Keratinocyte (primary cell): Measurements from ENCODE around the gene EGLN1. TPM values are rescaled to one million over a fixed set of nuclear protein-coding genes. Genes with fewer than 3 reads are reported as not detected.

Source experiments
- DNase-seq: peaks from one replicate; pipeline ENCODE4 v3.0.0-alpha.2; 2011; ENCODE audit warnings: low read depth, missing footprints, low spot score
- FAIRE-seq: peaks from 2 replicates; lab custom pipeline; 2011; peaks lifted over from hg19 to GRCh38; lab: Jason Lieb, UNC
- H2AFZ ChIP-seq: 2 replicates; pipeline ENCODE4 v1.6.0; 2012; ENCODE audit warnings: low read length, control low read depth, inconsistent platforms; ENCODE audit not compliant: control insufficient read depth
- H3K27ac ChIP-seq: 2 replicates; pipeline ENCODE4 v1.5.1; 2011; ENCODE audit warnings: low read length; ENCODE audit not compliant: control insufficient read depth, insufficient read depth
- H3K27me3 ChIP-seq: 3 replicates; pipeline ENCODE4 v1.6.0; 2011; ENCODE audit warnings: low read length; ENCODE audit not compliant: control insufficient read depth, insufficient read depth; ENCODE audit errors: extremely low read depth
- H3K36me3 ChIP-seq, 2 experiments: 2 replicates in 1 of 2; 3 replicates in 1 of 2; pipeline ENCODE4 v1.5.1; 2011; ENCODE audit warnings: low read length in 2 of 2, mild to moderate bottlenecking in 1 of 2; ENCODE audit not compliant: control insufficient read depth in 2 of 2, insufficient read depth in 2 of 2; ENCODE audit errors: extremely low read depth in 1 of 2
- H3K4me1 ChIP-seq: 3 replicates; pipeline ENCODE4 v1.5.1; 2011; ENCODE audit warnings: low read length; ENCODE audit not compliant: control insufficient read depth, insufficient read depth; ENCODE audit errors: extremely low read depth
- H3K4me2 ChIP-seq: 3 replicates; pipeline ENCODE4 v1.6.0; 2011; ENCODE audit warnings: low read depth, low read length; ENCODE audit not compliant: control insufficient read depth, insufficient read depth; ENCODE audit errors: extremely low read depth
- H3K4me3 ChIP-seq, 3 experiments: fragments of 200-600 bp in 1 of 3; sonication (generic) in 1 of 3; 2 replicates in 2 of 3; 3 replicates in 1 of 3; pipeline ENCODE4 v1.5.1; 2011 to 2016; ENCODE audit warnings: low read length in 3 of 3, mild to moderate bottlenecking in 3 of 3, control low read depth in 2 of 3, inconsistent platforms in 1 of 3, low read depth in 1 of 3, mixed read lengths in 1 of 3, mixed run types in 1 of 3, moderate library complexity in 1 of 3; ENCODE audit not compliant: control insufficient read depth in 2 of 3, insufficient read depth in 2 of 3; ENCODE audit errors: extremely low read depth in 1 of 3
- H3K79me2 ChIP-seq: 2 replicates; pipeline ENCODE4 v1.6.0; 2012; ENCODE audit warnings: low read length; ENCODE audit not compliant: control insufficient read depth, insufficient read depth
- H3K9ac ChIP-seq: 3 replicates; pipeline ENCODE4 v1.6.0; 2011; ENCODE audit warnings: low read length; ENCODE audit not compliant: control insufficient read depth, insufficient read depth; ENCODE audit errors: extremely low read depth
- H3K9me1 ChIP-seq: 3 replicates; pipeline ENCODE4 v1.6.0; 2011; ENCODE audit warnings: low read length; ENCODE audit not compliant: control insufficient read depth, insufficient read depth; ENCODE audit errors: extremely low read depth
- H3K9me3 ChIP-seq: 2 replicates; pipeline ENCODE4 v1.5.1; 2012; ENCODE audit warnings: low read depth, low read length; ENCODE audit not compliant: control insufficient read depth
- H4K20me1 ChIP-seq: 3 replicates; pipeline ENCODE4 v1.6.0; 2011; ENCODE audit warnings: low read length; ENCODE audit not compliant: control insufficient read depth, insufficient read depth; ENCODE audit errors: extremely low read depth
- CTCF ChIP-seq, 3 experiments: IDR thresholded peaks in 1 of 3; conservative IDR thresholded peaks in 1 of 3; optimal IDR thresholded peaks in 1 of 3; 2 replicates in 2 of 3; 3 replicates in 1 of 3; pipeline versions ENCODE3 to v1.5.1; 2011; ENCODE audit warnings: low read length in 3 of 3, mild to moderate bottlenecking in 3 of 3, moderate library complexity in 2 of 3, control low read depth in 1 of 3, inconsistent platforms in 1 of 3; ENCODE audit not compliant: insufficient read depth in 2 of 3; ENCODE audit errors: extremely low read depth in 1 of 3
- EZH2 ChIP-seq: IDR thresholded peaks from one replicate; pipeline ENCODE4 v1.6.1; 2012; ENCODE audit warnings: inconsistent platforms, mild to moderate bottlenecking, low read length, moderate library complexity
- dilution Hi-C: fragments of 300-500 bp; cut with MboI; formaldehyde crosslinking; loops from one replicate; pipeline ENCODE4 v1.7.0; 2020; ENCODE audit warnings: low sequenced_read_pairs; ENCODE audit not compliant: extremely low pct_ligation_motif_present
- polyA plus RNA-seq, 5 experiments: library from polyadenylated mRNA; depleted of rRNA in 3 of 5; stranded (reverse) in 3 of 5; stranded (forward) in 1 of 5; unstranded in 1 of 5; fragments of >200 nt; gene quantifications; 1 replicate in 1 of 5; 2 replicates in 3 of 5; 3 replicates in 1 of 5; pipeline versions ENCODE4 v1.2.1 to v1.2.3, GENCODE V29; 2011 to 2012; ENCODE audit warnings: missing spikeins in 2 of 5, low read depth in 1 of 5, low replicate concordance in 1 of 5

The EGLN1 gene
- polyA plus RNA-seq, 1 donor (not counting 4 experiments of a cell fraction or from before 2014, with no cell fraction given) = 34.1 TPM

- peak overlapping the region; percentile 16 for H3K4me2 ChIP-seq
- H4K20me1 ChIP-seq = no peaks in the 10 kb centered on the region
- no peak overlapping the region for H3K27ac ChIP-seq
- dilution Hi-C loops = no loop called here
- peaks cover 55% of the 10 kb centered on the region for H3K4me1 ChIP-seq
- no peak overlapping the region for H2AFZ ChIP-seq
- peaks cover 0 to 5% of the 10 kb centered on the region in 2 experiments for H3K36me3 ChIP-seq
- H3K9me1 ChIP-seq = peaks cover 2% of the 10 kb centered on the region
- FAIRE-seq = peak; percentile 89
- DNase-seq = no peak
- H3K27me3 ChIP-seq = no peaks in the 10 kb centered on the region
- H3K79me2 ChIP-seq = peaks cover 61% of the 10 kb centered on the region
- no peak overlapping the region for H3K9ac ChIP-seq
- H3K9me3 ChIP-seq = no peaks in the 10 kb centered on the region
- TF ChIP-seq EZH2 (no peak), CTCF (optimal IDR thresholded peaks at IDR 0.05 in 1 of 3, IDR thresholded peaks at IDR 0.05 in 1 of 3, conservative IDR thresholded peaks at IDR 0.05 in 1 of 3; ENCODE audit: extremely low read depth in 1 of 3, insufficient read depth in 2 of 3, low read length in 3 of 3) (no peak)
- H3K4me3 ChIP-seq = no peak overlapping the region
Observed at GRCh38 chr1:231385416-231385748, 36.7 kb downstream of the EGLN1 start.

- no peak overlapping the region for H3K9ac ChIP-seq
- FAIRE-seq (peak; percentile 13), DNase-seq (no peak)
- TF ChIP-seq CTCF (optimal IDR thresholded peaks at IDR 0.05 in 1 of 3, IDR thresholded peaks at IDR 0.05 in 1 of 3, conservative IDR thresholded peaks at IDR 0.05 in 1 of 3; ENCODE audit: extremely low read depth in 1 of 3, insufficient read depth in 2 of 3, low read length in 3 of 3) = no peak
- no peak for TF ChIP-seq EZH2
- dilution Hi-C loops = no loop called here
- peaks cover 0 to 5% of the 10 kb centered on the region in 2 experiments for H3K36me3 ChIP-seq
- H3K9me1 ChIP-seq = peaks cover 2% of the 10 kb centered on the region
- peaks cover 49% of the 10 kb centered on the region for H3K4me1 ChIP-seq
- peaks cover 57% of the 10 kb centered on the region for H3K79me2 ChIP-seq
- H3K27ac ChIP-seq = no peak overlapping the region
- no peaks in the 10 kb centered on the region for H4K20me1 ChIP-seq
- H2AFZ ChIP-seq = no peak overlapping the region
- H3K4me3 ChIP-seq = no peak overlapping the region
- no peaks in the 10 kb centered on the region for H3K9me3 ChIP-seq
- no peaks in the 10 kb centered on the region for H3K27me3 ChIP-seq
- H3K4me2 ChIP-seq = peak overlapping the region; percentile 16
Observed at GRCh38 chr1:231384696-231385415, 37.2 kb downstream of the EGLN1 start.
